Measurements from ENCODE around the gene DOCK9. TPM values are rescaled to one million over a fixed set of nuclear protein-coding genes. Genes with fewer than 3 reads are reported as not detected.

The DOCK9 gene
- total and polyA plus RNA-seq, 2 experiments from 2014 or later: 8.5 to 57.7 TPM

DNA sequence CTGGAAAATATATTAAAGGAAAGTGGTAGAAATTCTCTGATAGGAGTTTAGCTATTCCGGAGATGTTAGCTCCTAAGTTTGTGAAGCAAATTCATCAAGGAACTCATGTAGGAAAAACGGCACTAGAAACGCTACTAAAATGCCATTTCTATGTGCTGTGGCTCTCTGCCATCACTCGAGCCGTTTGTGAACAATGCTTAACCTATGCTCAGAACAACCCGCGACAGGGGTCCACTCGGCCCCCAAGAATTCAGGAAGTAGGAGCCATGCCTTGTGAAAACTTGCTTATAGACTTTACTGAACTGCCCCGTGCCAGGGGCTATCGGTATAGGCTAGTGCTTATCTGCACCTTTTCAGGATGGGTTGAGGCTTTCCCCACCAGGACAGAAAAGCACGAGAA is 211.2 kb downstream of the DOCK9 start:
- Histone ChIP-seq H3F3A (replicated peaks; ENCODE audit: low read depth) (no peaks in the 10 kb centered on the region), H3K9me2 (ENCODE audit: insufficient read depth) (peaks cover 8% of the 10 kb centered on the region; the same call in 1 of the 2 replicates), H3K27ac (ENCODE audit: low read depth) (no peak overlapping the region), H3K4me3 (no peak overlapping the region), H3K79me2 (replicated peaks; ENCODE audit: insufficient read depth) (no peaks in the 10 kb centered on the region), H4K20me1 (replicated peaks; ENCODE audit: insufficient read depth) (no peaks in the 10 kb centered on the region), H3K27me3 (ENCODE audit: insufficient read depth) (no peaks in the 10 kb centered on the region), H3K4me1 (ENCODE audit: insufficient read depth) (no peaks in the 10 kb centered on the region; the same call in 1 of the 2 replicates), H2AFZ (0 out of 2 replicates have a peak overlapping the region, but pooled peaks have one; percentile 23), H3K36me3 (ENCODE audit: insufficient read depth) (no peaks in the 10 kb centered on the region), H3K4me2 (no peak overlapping the region)
- TF ChIP-seq STAT1 (IDR thresholded peaks at IDR 0.05; ENCODE audit: unreplicated experiment) (no peak), JUNB (IDR thresholded peaks at IDR 0.05; ENCODE audit: unreplicated experiment) (no peak)
- TF ChIP-seq, protein P1, sequence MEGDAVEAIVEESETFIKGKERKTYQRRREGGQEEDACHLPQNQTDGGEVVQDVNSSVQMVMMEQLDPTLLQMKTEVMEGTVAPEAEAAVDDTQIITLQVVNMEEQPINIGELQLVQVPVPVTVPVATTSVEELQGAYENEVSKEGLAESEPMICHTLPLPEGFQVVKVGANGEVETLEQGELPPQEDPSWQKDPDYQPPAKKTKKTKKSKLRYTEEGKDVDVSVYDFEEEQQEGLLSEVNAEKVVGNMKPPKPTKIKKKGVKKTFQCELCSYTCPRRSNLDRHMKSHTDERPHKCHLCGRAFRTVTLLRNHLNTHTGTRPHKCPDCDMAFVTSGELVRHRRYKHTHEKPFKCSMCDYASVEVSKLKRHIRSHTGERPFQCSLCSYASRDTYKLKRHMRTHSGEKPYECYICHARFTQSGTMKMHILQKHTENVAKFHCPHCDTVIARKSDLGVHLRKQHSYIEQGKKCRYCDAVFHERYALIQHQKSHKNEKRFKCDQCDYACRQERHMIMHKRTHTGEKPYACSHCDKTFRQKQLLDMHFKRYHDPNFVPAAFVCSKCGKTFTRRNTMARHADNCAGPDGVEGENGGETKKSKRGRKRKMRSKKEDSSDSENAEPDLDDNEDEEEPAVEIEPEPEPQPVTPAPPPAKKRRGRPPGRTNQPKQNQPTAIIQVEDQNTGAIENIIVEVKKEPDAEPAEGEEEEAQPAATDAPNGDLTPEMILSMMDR (conservative IDR thresholded peaks at IDR 0.05; ENCODE audit: low read depth in 2 of 2): no peak
- TF ChIP-seq, protein P2, sequence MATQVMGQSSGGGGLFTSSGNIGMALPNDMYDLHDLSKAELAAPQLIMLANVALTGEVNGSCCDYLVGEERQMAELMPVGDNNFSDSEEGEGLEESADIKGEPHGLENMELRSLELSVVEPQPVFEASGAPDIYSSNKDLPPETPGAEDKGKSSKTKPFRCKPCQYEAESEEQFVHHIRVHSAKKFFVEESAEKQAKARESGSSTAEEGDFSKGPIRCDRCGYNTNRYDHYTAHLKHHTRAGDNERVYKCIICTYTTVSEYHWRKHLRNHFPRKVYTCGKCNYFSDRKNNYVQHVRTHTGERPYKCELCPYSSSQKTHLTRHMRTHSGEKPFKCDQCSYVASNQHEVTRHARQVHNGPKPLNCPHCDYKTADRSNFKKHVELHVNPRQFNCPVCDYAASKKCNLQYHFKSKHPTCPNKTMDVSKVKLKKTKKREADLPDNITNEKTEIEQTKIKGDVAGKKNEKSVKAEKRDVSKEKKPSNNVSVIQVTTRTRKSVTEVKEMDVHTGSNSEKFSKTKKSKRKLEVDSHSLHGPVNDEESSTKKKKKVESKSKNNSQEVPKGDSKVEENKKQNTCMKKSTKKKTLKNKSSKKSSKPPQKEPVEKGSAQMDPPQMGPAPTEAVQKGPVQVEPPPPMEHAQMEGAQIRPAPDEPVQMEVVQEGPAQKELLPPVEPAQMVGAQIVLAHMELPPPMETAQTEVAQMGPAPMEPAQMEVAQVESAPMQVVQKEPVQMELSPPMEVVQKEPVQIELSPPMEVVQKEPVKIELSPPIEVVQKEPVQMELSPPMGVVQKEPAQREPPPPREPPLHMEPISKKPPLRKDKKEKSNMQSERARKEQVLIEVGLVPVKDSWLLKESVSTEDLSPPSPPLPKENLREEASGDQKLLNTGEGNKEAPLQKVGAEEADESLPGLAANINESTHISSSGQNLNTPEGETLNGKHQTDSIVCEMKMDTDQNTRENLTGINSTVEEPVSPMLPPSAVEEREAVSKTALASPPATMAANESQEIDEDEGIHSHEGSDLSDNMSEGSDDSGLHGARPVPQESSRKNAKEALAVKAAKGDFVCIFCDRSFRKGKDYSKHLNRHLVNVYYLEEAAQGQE (IDR thresholded peaks at IDR 0.05; ENCODE audit: unreplicated experiment): no peak
- ATAC-seq (no peak), DNase-seq (ENCODE audit: low spot score) (no peak)
- H3K9me3 Mint-ChIP-seq: no peaks in the 10 kb centered on the region
- H3K27ac Mint-ChIP-seq: no peak overlapping the region
- H3K4me3 Mint-ChIP-seq: no peak overlapping the region
- H3K36me3 Mint-ChIP-seq (ENCODE audit: low read depth): no peaks in the 10 kb centered on the region
- H3K27me3 Mint-ChIP-seq (ENCODE audit: insufficient read depth, low read depth, poor library complexity): peaks cover 3% of the 10 kb centered on the region
- H3K4me1 Mint-ChIP-seq: peaks cover 1% of the 10 kb centered on the region; the same call in 2 of the 3 replicates

DNA sequence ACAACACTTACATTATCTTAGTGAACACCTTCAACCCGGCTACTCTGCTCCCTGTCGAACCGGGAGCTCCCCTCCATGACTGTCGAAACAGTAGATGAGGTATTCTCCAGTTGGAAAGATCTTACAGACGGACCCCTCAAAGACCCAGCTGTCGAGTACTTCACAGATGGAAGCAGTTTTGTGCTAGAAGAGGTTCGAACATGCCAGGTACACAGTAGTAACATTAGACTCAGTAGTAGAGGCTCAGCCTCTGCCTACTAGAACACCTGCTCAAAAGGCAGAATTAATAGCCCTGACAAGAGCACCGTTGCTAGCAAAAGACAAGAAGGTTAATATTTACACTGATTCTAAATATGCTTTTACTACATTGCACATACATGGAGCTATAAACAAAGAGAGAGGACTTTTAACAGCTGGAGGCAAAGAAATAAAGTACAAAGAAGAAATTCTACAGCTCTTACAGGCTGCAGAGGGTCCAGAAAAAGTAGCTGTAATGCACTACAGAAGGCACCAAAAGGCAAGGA is 211.8 kb downstream of the DOCK9 start:
- Histone ChIP-seq H3K79me2 (replicated peaks; ENCODE audit: insufficient read depth) (no peaks in the 10 kb centered on the region), H3K27me3 (ENCODE audit: insufficient read depth) (no peaks in the 10 kb centered on the region), H3K36me3 (ENCODE audit: insufficient read depth) (no peaks in the 10 kb centered on the region), H3K27ac (ENCODE audit: low read depth) (no peak overlapping the region), H4K20me1 (replicated peaks; ENCODE audit: insufficient read depth) (no peaks in the 10 kb centered on the region), H3K4me2 (no peak overlapping the region), H2AFZ (no peak overlapping the region), H3F3A (replicated peaks; ENCODE audit: low read depth) (no peaks in the 10 kb centered on the region), H3K9me2 (ENCODE audit: insufficient read depth) (peaks cover 8% of the 10 kb centered on the region; the same call in 1 of the 2 replicates), H3K4me3 (no peak overlapping the region), H3K4me1 (ENCODE audit: insufficient read depth) (no peaks in the 10 kb centered on the region; the same call in 1 of the 2 replicates)
- Mint-ChIP-seq H3K9me3 (no peaks in the 10 kb centered on the region), H3K27me3 (ENCODE audit: insufficient read depth, low read depth, poor library complexity) (peaks cover 3% of the 10 kb centered on the region), H3K4me1 (peaks cover 7% of the 10 kb centered on the region; the same call in 2 of the 3 replicates), H3K36me3 (ENCODE audit: low read depth) (no peaks in the 10 kb centered on the region), H3K27ac (no peak overlapping the region), H3K4me3 (no peak overlapping the region)
- DNase-seq (ENCODE audit: low spot score): no peak
- ATAC-seq: no peak
- no peak for TF ChIP-seq ZNF114 (CRISPR knock-in tag; IDR thresholded peaks at IDR 0.05)
- no peak for TF ChIP-seq CREB1 (CRISPR knock-in tag; IDR thresholded peaks at IDR 0.05; ENCODE audit: low read depth)
- TF ChIP-seq, protein P3, sequence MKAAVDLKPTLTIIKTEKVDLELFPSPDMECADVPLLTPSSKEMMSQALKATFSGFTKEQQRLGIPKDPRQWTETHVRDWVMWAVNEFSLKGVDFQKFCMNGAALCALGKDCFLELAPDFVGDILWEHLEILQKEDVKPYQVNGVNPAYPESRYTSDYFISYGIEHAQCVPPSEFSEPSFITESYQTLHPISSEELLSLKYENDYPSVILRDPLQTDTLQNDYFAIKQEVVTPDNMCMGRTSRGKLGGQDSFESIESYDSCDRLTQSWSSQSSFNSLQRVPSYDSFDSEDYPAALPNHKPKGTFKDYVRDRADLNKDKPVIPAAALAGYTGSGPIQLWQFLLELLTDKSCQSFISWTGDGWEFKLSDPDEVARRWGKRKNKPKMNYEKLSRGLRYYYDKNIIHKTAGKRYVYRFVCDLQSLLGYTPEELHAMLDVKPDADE (IDR thresholded peaks at IDR 0.05): no peak
- TF ChIP-seq NANOG (IDR thresholded peaks at IDR 0.05; ENCODE audit: borderline replicate concordance): no peak
